Esophagus muscularis mucosa (tissue), 4 donors: ENCODE data around the gene MFSD12.

Experiments
- EP300 ChIP-seq: sonication (generic); formaldehyde crosslinking; IDR thresholded peaks from one replicate; pipeline ENCODE4 v1.6.1; 2017; ENCODE audit warnings: antibody characterized with exemption
- POLR2A ChIP-seq: fragments of 450-650 bp; IDR thresholded peaks from one replicate; pipeline ENCODE4 v1.6.1; 2017; ENCODE audit warnings: antibody characterized with exemption, moderate library complexity, mild to moderate bottlenecking, low read depth
- POLR2AphosphoS5 ChIP-seq, 2 donors: sonication (generic); formaldehyde crosslinking; IDR thresholded peaks; one replicate each; pipeline ENCODE4 v1.6.1; 2017; ENCODE audit warnings: antibody characterized with exemption in 2 of 2
- TF ChIP-seq, protein P1 (sequence below), 3 experiments: fragments of 200-600 bp in 2 of 3; fragments of 450-650 bp in 1 of 3; sonication (generic) in 2 of 3; IDR thresholded peaks; one replicate each; pipeline ENCODE4 v1.5.1; 2017 to 2019; ENCODE audit warnings: antibody characterized with exemption in 3 of 3, mild to moderate bottlenecking in 2 of 3, moderate library complexity in 1 of 3

DNA sequence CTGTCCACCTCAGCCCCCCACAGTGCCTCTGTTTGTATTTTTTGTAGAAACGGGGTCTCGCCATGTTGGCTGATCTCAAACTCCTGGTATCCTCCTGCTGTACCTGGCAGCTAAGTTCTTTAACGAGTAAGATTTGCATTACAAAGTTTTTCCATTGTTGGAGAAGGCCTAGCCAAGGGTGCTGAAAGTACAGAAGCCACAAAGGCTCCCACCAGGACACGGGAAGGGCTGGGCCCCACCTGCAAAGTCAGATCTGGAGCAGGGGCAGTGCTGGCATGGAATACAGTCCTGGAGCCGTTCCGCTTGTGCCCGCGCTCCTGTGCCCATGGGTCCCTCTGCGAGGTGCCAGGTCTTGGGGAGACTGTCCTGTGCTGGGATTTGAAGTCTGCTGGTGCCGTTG, 39.1 kb downstream of the MFSD12 start:
- TF ChIP-seq, protein P1, sequence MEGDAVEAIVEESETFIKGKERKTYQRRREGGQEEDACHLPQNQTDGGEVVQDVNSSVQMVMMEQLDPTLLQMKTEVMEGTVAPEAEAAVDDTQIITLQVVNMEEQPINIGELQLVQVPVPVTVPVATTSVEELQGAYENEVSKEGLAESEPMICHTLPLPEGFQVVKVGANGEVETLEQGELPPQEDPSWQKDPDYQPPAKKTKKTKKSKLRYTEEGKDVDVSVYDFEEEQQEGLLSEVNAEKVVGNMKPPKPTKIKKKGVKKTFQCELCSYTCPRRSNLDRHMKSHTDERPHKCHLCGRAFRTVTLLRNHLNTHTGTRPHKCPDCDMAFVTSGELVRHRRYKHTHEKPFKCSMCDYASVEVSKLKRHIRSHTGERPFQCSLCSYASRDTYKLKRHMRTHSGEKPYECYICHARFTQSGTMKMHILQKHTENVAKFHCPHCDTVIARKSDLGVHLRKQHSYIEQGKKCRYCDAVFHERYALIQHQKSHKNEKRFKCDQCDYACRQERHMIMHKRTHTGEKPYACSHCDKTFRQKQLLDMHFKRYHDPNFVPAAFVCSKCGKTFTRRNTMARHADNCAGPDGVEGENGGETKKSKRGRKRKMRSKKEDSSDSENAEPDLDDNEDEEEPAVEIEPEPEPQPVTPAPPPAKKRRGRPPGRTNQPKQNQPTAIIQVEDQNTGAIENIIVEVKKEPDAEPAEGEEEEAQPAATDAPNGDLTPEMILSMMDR (IDR thresholded peaks at IDR 0.05), result no peak
- no peak for TF ChIP-seq EP300
- no peak for TF ChIP-seq POLR2A
- TF ChIP-seq POLR2AphosphoS5 (IDR thresholded peaks at IDR 0.05), result no peak
